MM.1S (cell line): ENCODE data around the gene ABHD12.

Source experiments
- DNase-seq: peaks from one replicate; pipeline ENCODE4 v3.0.0-alpha.2; 2015
- H2AFZ ChIP-seq: fragments of 300-600 bp; sonication (generic); 2 replicates; pipeline ENCODE4 v1.6.0; 2016; ENCODE audit warnings: antibody characterized with exemption, low read length
- H3F3A ChIP-seq: fragments of 300-600 bp; sonication (generic); 2 replicates; pipeline ENCODE4 v1.6.1; 2016; ENCODE audit warnings: mild to moderate bottlenecking, antibody characterized with exemption, low read length, moderate library complexity, mixed read lengths; ENCODE audit not compliant: insufficient read depth
- H3K27ac ChIP-seq: fragments of 300-600 bp; sonication (generic); 2 replicates; pipeline ENCODE4 v1.5.1; 2016; ENCODE audit warnings: mild to moderate bottlenecking, low read length
- H3K27me3 ChIP-seq: fragments of 300-600 bp; sonication (generic); replicated peaks from 2 replicates; pipeline ENCODE4 v1.6.0; 2016; ENCODE audit warnings: low read length; ENCODE audit not compliant: insufficient read depth
- H3K36me3 ChIP-seq: fragments of 300-600 bp; sonication (generic); replicated peaks from 2 replicates; pipeline ENCODE4 v1.6.1; 2016; ENCODE audit warnings: mild to moderate bottlenecking, low read length, mixed read lengths; ENCODE audit not compliant: insufficient read depth
- H3K4me1 ChIP-seq: fragments of 300-600 bp; sonication (generic); 2 replicates; pipeline ENCODE4 v1.6.1; 2016; ENCODE audit warnings: low read length, mixed read lengths
- H3K4me2 ChIP-seq: fragments of 300-600 bp; sonication (generic); 2 replicates; pipeline ENCODE4 v1.6.0; 2016; ENCODE audit warnings: low read depth, low read length
- H3K4me3 ChIP-seq: fragments of 300-600 bp; sonication (generic); 2 replicates; pipeline ENCODE4 v1.5.1; 2016; ENCODE audit warnings: low read length, mixed read lengths
- H3K79me2 ChIP-seq: fragments of 300-600 bp; sonication (generic); 2 replicates; pipeline ENCODE4 v1.6.1; 2016; ENCODE audit warnings: mixed run types, low read length, mixed read lengths
- H3K9ac ChIP-seq: fragments of 300-600 bp; sonication (generic); 2 replicates; pipeline ENCODE4 v1.6.1; 2016; ENCODE audit warnings: low read length, mixed read lengths
- H3K9me2 ChIP-seq: fragments of 300-600 bp; sonication (generic); replicated peaks from 2 replicates; pipeline ENCODE4 v1.6.1; 2016; ENCODE audit warnings: mild to moderate bottlenecking, low read length, mixed read lengths; ENCODE audit not compliant: insufficient read depth
- H3K9me3 ChIP-seq: fragments of 300-600 bp; sonication (generic); replicated peaks from 2 replicates; pipeline ENCODE4 v1.6.1; 2016; ENCODE audit warnings: mild to moderate bottlenecking, low read length, mixed read lengths; ENCODE audit not compliant: insufficient read depth
- H4K20me1 ChIP-seq: fragments of 300-600 bp; sonication (generic); 2 replicates; pipeline ENCODE4 v1.6.1; 2016; ENCODE audit warnings: mild to moderate bottlenecking, low read length, moderate library complexity, mixed read lengths; ENCODE audit not compliant: insufficient read depth
- EZH2 ChIP-seq: fragments of 300-600 bp; sonication (generic); optimal IDR thresholded peaks from 2 replicates; pipeline ENCODE3; 2017; ENCODE audit warnings: low read depth, mild to moderate bottlenecking, antibody characterized with exemption, low read length, mixed read lengths
- EZH2phosphoT487 ChIP-seq: fragments of 300-600 bp; sonication (generic); IDR thresholded peaks from 2 replicates; pipeline ENCODE4 v1.6.1; 2018; ENCODE audit warnings: antibody characterized with exemption, low read length
- TF ChIP-seq, protein P1 (sequence below): fragments of 300-600 bp; sonication (generic); IDR thresholded peaks from 2 replicates; pipeline ENCODE4 v1.5.1; 2016; ENCODE audit warnings: antibody characterized with exemption, low read length, mixed read lengths

ABHD12 gene

DNA sequence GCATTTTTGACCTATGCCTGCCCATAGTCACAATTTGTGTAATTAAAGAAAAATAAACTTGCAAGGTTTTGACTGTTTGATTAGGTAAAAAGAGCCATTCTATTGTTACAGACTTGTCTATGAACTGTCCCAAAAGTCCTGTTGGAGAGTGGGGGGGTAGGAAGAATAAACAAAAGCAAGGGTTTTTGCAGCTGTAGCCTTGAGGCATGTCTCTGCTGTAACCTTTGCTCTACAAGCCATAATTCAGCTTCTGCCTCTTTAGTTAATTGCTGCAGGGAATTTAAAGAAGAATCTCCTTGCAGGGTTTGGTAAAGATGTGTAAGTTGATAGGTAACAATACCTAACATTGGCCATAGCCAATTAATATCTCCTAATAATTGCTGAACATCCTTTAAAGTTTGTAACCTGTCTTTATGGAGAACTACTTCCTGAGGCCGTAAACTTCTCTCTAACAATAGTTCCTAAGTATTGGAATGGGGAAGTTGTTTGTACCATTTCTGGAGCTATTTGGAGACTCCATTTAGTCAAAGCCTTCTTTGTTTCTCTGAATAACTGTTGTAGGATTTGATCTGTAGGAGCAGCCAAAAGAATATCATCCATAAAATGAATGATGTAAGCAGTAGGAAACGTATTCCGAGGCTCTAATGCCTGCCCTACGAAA, 7.9 kb upstream of the ABHD12 start:
- H3K79me2 ChIP-seq: no peaks in the 10 kb centered on the region
- no peak overlapping the region for H3K9ac ChIP-seq
- H3K36me3 ChIP-seq: no peaks in the 10 kb centered on the region
- no peak overlapping the region for H3K4me3 ChIP-seq
- TF ChIP-seq EZH2phosphoT487: no peak
- TF ChIP-seq, protein P1, sequence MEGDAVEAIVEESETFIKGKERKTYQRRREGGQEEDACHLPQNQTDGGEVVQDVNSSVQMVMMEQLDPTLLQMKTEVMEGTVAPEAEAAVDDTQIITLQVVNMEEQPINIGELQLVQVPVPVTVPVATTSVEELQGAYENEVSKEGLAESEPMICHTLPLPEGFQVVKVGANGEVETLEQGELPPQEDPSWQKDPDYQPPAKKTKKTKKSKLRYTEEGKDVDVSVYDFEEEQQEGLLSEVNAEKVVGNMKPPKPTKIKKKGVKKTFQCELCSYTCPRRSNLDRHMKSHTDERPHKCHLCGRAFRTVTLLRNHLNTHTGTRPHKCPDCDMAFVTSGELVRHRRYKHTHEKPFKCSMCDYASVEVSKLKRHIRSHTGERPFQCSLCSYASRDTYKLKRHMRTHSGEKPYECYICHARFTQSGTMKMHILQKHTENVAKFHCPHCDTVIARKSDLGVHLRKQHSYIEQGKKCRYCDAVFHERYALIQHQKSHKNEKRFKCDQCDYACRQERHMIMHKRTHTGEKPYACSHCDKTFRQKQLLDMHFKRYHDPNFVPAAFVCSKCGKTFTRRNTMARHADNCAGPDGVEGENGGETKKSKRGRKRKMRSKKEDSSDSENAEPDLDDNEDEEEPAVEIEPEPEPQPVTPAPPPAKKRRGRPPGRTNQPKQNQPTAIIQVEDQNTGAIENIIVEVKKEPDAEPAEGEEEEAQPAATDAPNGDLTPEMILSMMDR: no peak
- TF ChIP-seq EZH2: no peak
- H3F3A ChIP-seq: no peaks in the 10 kb centered on the region
- H3K27me3 ChIP-seq: no peaks in the 10 kb centered on the region
- no peak overlapping the region for H2AFZ ChIP-seq
- no peaks in the 10 kb centered on the region for H3K9me3 ChIP-seq
- H3K4me2 ChIP-seq: no peak overlapping the region
- H3K9me2 ChIP-seq: no peaks in the 10 kb centered on the region
- H3K27ac ChIP-seq: no peak overlapping the region
- no peaks in the 10 kb centered on the region for H4K20me1 ChIP-seq
- H3K4me1 ChIP-seq: peaks cover 8% of the 10 kb centered on the region
- DNase-seq: no peak

GRCh38 chr20:25397821-25398220, 7.2 kb upstream of the ABHD12 start:
- Histone ChIP-seq H3K4me2 (no peak overlapping the region), H3K9me2 (no peaks in the 10 kb centered on the region), H3K36me3 (no peaks in the 10 kb centered on the region), H2AFZ (no peak overlapping the region), H4K20me1 (no peaks in the 10 kb centered on the region), H3K27ac (no peak overlapping the region), H3K4me3 (no peak overlapping the region), H3K9ac (no peak overlapping the region), H3K9me3 (no peaks in the 10 kb centered on the region), H3K27me3 (no peaks in the 10 kb centered on the region), H3F3A (no peaks in the 10 kb centered on the region), H3K79me2 (no peaks in the 10 kb centered on the region), H3K4me1 (peaks cover 8% of the 10 kb centered on the region)
- DNase-seq: no peak
- TF ChIP-seq, protein P1: no peak
- TF ChIP-seq EZH2 (no peak), EZH2phosphoT487 (no peak)

GRCh38 chr20:25397096-25397495, 6.5 kb upstream of the ABHD12 start:
- H3K9me2 ChIP-seq: no peaks in the 10 kb centered on the region
- H3F3A ChIP-seq: no peaks in the 10 kb centered on the region
- no peak overlapping the region for H3K9ac ChIP-seq
- no peaks in the 10 kb centered on the region for H3K27me3 ChIP-seq
- H4K20me1 ChIP-seq: no peaks in the 10 kb centered on the region
- no peak overlapping the region for H3K4me2 ChIP-seq
- H3K4me3 ChIP-seq: no peak overlapping the region
- no peaks in the 10 kb centered on the region for H3K36me3 ChIP-seq
- H2AFZ ChIP-seq: no peak overlapping the region
- no peak overlapping the region for H3K27ac ChIP-seq
- DNase-seq: no peak
- peaks cover 8% of the 10 kb centered on the region for H3K4me1 ChIP-seq
- H3K9me3 ChIP-seq: no peaks in the 10 kb centered on the region
- TF ChIP-seq EZH2phosphoT487 (no peak), EZH2 (no peak)
- TF ChIP-seq, protein P1: no peak
- no peaks in the 10 kb centered on the region for H3K79me2 ChIP-seq
